Epithelial cell of alveolus of lung (primary cell): ENCODE results near the gene AJAP1. TPM values are rescaled to one million over a fixed set of nuclear protein-coding genes. Genes with fewer than 3 reads are reported as not detected.

Source experiments
- total RNA-seq: library from RNA; depleted of rRNA; stranded (reverse); fragments of >200 nt; gene quantifications from 2 replicates; pipeline ENCODE4 v1.2.1, GENCODE V29; 2015

The AJAP1 gene, protein sequence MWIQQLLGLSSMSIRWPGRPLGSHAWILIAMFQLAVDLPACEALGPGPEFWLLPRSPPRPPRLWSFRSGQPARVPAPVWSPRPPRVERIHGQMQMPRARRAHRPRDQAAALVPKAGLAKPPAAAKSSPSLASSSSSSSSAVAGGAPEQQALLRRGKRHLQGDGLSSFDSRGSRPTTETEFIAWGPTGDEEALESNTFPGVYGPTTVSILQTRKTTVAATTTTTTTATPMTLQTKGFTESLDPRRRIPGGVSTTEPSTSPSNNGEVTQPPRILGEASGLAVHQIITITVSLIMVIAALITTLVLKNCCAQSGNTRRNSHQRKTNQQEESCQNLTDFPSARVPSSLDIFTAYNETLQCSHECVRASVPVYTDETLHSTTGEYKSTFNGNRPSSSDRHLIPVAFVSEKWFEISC
- total RNA-seq, result 0.24 and 1.0 TPM in 2 replicates

DNA sequence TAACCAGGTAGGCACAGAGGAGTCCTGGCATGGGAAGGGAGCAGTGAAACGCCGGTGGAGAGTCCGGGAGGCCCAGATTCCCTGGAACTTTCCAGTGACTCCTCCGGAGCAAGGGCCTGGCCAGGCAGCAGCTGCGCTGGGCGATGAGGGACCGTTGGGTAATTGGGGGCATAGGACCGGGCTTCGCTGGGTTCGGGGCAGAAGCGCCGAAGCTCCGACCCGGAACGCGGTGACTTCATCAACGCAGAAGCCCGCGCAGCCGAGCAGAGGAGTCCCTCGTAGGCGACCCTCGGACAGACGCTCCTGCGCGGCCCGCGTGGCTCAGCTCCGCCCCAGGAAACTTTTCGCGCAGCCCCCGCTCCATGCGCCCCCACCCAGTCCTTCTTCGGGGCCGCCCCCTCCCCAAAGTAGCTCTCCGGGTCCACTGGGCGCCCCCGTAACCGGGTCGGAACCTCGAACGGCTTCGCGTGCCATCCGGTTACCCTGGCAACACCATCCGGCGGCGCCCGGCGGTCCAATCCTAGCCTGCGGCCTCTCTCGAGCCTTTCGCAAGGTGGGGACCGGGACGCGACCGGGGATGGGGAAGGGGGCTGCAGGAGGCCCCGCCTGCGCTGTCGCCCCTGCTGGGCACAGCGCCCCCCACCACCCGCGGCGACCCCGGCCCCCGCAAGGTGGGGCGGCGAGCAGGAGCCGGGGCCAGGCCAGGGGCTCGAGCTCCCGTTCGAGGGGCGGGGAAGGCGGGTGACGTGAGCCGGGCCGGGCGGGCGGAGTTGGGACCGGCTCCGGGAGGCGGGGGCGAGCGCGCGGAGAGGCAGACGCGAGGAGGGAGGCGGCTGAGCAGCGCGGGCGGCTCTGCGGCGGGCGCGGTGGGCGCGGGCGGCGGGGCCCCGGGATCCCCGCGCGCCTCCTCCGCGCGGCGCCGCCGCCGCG is at the start of gene AJAP1:
Gene AJAP1 (plus strand): TSS at position 814 of the 930 bp plus-strand sequence. CDS start 817 bp downstream, outside the sequence.

